BE2C (cell line): ENCODE results near the gene C3orf80.

ENCODE experiments used
- DNase-seq: peaks from one replicate; pipeline ENCODE4 v3.0.0-alpha.2; 2020
- H3K27me3 ChIP-seq: fragments of 250-450 bp; sonication (Bioruptor Pico); 2 replicates; pipeline ENCODE4 v1.5.1; 2020; ENCODE audit warnings: mild to moderate bottlenecking
- H3K36me3 ChIP-seq: fragments of 250-450 bp; sonication (Bioruptor Pico); 2 replicates; pipeline ENCODE4 v1.5.1; 2020; ENCODE audit warnings: mild to moderate bottlenecking
- H3K4me1 ChIP-seq: fragments of 250-450 bp; sonication (Bioruptor Pico); 2 replicates; pipeline ENCODE4 v1.5.1; 2020
- H3K4me3 ChIP-seq: 2 replicates; pipeline ENCODE4 v1.5.1; 2011; ENCODE audit warnings: low read depth, low read length
- H3K9me3 ChIP-seq: fragments of 250-450 bp; sonication (Bioruptor Pico); 2 replicates; pipeline ENCODE4 v1.5.1; 2020
- CTCF ChIP-seq: IDR thresholded peaks from 2 replicates; pipeline ENCODE4 v1.5.1; 2012; ENCODE audit warnings: mild to moderate bottlenecking, low read depth, low read length

The C3orf80 gene

DNA sequence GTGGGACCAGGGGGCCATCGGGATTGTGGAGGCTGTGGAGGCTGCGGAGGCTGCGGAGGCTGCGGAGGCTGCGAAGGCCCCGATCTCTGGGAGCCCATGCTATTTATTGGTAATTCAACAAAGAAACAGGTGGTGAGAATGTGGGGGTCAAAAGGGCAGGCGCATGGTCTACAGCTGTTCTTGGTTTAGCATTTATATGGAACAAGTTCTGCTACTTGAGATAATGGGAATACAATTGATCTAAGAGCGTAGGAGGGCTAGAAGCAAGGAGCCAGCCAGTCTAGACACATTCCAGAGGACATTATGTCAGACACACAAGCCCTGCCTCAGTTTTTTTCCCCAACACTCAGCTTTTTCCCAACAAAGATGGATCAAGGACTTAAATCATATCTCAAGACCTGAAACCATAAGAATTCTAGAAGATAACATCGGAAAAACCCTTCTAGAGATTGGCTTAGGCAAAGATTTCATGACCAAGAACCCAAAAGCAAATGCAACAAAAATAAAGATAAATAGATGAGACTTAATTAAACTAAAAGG is 20.1 kb downstream of the C3orf80 start:
- no peaks in the 10 kb centered on the region for H3K9me3 ChIP-seq
- TF ChIP-seq CTCF, result no peak
- H3K4me3 ChIP-seq, result no peak overlapping the region
- DNase-seq, result no peak
- no peaks in the 10 kb centered on the region for H3K4me1 ChIP-seq
- H3K36me3 ChIP-seq, result no peaks in the 10 kb centered on the region
- peaks cover 3% of the 10 kb centered on the region for H3K27me3 ChIP-seq

GRCh38 chr3:160247766-160248165 is 22.5 kb downstream of the C3orf80 start:
- no peak for DNase-seq
- no peaks in the 10 kb centered on the region for H3K9me3 ChIP-seq
- H3K4me1 ChIP-seq, result no peaks in the 10 kb centered on the region
- H3K27me3 ChIP-seq, result peaks cover 3% of the 10 kb centered on the region
- no peak overlapping the region for H3K4me3 ChIP-seq
- TF ChIP-seq CTCF, result no peak
- H3K36me3 ChIP-seq, result no peaks in the 10 kb centered on the region

- H3K4me1 ChIP-seq, result no peaks in the 10 kb centered on the region
- DNase-seq, result no peak
Observed at GRCh38 chr3:160253298-160253697, 28.1 kb downstream of the C3orf80 start.

GRCh38 chr3:160257606-160258005 is 32.4 kb downstream of the C3orf80 start:
- Histone ChIP-seq H3K36me3 (no peaks in the 10 kb centered on the region), H3K9me3 (no peaks in the 10 kb centered on the region), H3K27me3 (no peaks in the 10 kb centered on the region), H3K4me1 (no peaks in the 10 kb centered on the region), H3K4me3 (no peak overlapping the region)
- TF ChIP-seq CTCF, result no peak
- no peak for DNase-seq

More at GRCh38 chr3:160253298-160253697, 28.1 kb downstream of the C3orf80 start:
- Histone ChIP-seq H3K9me3 (no peaks in the 10 kb centered on the region), H3K4me3 (no peak overlapping the region), H3K36me3 (no peaks in the 10 kb centered on the region), H3K27me3 (peaks cover 3% of the 10 kb centered on the region)
- no peak for TF ChIP-seq CTCF

- H3K9me3 ChIP-seq, result no peaks in the 10 kb centered on the region
- H3K27me3 ChIP-seq, result no peaks in the 10 kb centered on the region
- H3K36me3 ChIP-seq, result no peaks in the 10 kb centered on the region
- H3K4me3 ChIP-seq, result no peak overlapping the region
- H3K4me1 ChIP-seq, result no peaks in the 10 kb centered on the region
- no peak for TF ChIP-seq CTCF
- DNase-seq, result no peak
Observed at GRCh38 chr3:160259589-160259988, 34.4 kb downstream of the C3orf80 start.

DNA sequence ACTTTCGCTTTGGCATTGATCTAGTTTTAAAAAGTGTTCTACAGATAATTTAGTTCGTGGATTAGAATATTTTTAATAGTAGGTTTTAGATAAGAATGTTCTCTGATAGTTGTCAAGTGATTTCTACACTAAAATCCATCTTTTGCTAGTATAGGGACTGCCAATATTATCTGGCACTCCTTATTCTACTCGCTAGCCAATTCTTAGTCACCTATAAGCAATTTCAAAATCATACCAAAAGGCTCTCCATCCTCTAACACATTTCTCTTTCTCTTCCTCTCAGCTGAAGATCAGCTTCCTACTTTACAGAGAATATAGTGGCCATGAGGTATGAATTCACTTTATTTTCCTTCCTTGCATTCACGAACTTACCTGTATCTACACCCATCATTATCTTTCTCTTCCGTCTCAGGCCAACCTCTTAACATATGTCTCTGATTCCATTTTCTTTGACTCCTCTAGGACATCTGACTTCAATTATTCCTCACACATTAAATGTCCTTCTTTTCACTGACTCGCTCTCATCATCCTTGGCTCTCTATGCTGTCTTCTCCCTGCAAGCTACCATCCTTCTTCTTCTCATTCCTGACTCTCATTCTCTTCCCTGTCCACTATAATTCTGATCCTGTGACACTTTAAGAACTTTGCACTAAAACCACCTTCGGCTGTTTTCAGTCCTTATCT is 35.5 kb downstream of the C3orf80 start:
- Histone ChIP-seq H3K4me1 (no peaks in the 10 kb centered on the region), H3K36me3 (no peaks in the 10 kb centered on the region), H3K4me3 (no peak overlapping the region), H3K9me3 (no peaks in the 10 kb centered on the region), H3K27me3 (no peaks in the 10 kb centered on the region)
- TF ChIP-seq CTCF, result no peak
- DNase-seq, result no peak
